NCI-H446 (cell line): ENCODE results near the gene MEIKIN.

Experiments used
- DNase-seq, 2 experiments: peaks; one replicate each; lab custom pipeline; 2025; lab: John Stamatoyannopoulos, UW

MEIKIN gene

DNA sequence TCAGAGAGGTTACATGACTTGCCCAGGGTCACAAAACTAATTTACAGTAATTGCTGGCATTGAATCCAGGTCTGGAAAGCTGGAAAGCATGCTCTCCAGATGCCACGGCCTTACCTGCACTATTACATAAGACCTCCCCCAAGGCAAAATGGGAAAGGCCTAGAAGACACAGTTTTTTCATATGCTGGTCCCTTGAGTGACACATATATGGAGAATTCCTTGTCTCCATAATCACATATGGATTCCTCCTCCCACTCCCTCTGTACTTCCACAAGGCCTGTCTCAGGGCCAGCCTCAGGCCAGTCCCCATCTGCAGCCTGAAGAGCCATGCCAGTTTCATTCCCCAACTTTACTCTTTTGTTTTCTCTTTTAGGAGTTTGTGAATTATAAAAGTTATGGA, 28.6 kb upstream of the MEIKIN start:
- no peak for DNase-seq

- no peak for DNase-seq
Observed at GRCh38 chr5:131973089-131973712, 27.7 kb upstream of the MEIKIN start.

- DNase-seq = no peak
Observed at GRCh38 chr5:131968396-131968954, 23.0 kb upstream of the MEIKIN start.

DNA sequence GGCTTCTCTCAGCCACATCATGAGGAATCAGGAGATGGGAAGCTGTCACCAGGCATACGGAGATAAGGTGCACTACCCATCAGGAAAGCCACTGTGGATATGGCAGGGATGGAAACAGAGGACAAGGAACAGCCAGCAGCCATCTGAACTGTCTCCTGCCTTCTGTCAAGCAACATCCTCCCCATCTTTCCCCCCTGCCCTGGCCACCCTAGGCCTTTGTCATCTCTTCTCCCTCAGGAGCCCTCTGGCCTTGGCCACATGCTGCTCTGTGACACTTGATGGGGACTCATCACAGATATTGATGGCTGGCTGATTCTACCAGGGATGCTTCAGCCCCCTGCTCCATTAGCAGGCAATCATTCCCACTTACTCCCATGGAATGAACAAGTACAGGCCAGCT, 21.1 kb upstream of the MEIKIN start:
- no peak for DNase-seq

GRCh38 chr5:131965826-131966415, 20.5 kb upstream of the MEIKIN start:
- no peak for DNase-seq

DNA sequence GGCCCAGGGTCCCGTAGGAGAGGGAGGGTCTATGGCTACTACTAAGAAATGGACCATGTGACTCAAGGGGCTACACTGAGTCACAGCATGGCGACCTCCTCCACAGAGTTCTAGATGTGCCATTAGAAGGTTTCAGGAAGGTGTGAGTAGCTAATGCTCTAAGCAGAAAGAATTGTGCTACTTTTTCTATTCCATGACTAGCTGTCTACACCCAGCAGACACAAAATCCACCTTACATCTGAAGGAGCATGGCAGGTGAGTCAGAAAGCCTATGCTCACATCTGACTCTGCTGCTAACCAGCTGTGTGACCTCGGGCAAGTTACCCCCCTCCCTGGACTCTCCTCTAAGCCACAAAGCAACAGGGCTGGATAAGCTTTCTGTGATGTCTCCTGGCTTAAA, 14.4 kb upstream of the MEIKIN start:
- no peak for DNase-seq

- no peak for DNase-seq
Observed at GRCh38 chr5:131959136-131959535, 13.7 kb upstream of the MEIKIN start.

DNA sequence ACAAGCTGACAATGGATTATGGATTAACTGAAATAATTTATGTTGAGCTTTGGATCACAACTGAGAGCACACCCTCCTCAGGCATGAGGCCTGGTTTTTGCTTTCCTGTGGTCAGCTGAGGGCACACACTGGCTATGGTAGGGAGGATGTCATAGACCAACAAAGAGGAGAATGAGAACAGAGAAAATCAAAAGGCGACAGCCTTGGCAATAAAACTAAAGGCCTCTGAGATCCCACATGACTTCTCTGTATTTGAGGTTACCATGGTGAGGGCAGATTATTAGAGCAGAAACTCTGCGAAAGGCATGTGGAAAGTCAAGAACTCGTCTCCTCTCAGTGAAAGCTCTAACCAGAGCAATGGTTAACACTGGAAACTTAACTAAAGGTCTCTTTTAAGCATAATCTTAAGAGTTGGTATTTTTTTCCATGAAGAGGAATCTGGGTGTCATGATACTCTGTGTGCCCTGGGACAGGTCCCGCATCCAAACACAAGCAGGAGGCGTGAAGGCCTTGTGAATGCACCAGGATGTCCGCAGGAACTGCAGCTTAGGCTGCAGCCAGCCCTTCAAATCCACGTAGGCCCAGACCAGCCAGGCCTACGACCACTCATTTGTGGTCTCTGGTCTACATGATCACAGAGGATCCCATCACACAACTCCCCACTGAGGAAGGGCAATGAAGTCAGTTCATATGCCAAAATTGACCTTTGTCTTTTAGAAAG, 12.4 kb upstream of the MEIKIN start:
- DNase-seq = no peak

DNA sequence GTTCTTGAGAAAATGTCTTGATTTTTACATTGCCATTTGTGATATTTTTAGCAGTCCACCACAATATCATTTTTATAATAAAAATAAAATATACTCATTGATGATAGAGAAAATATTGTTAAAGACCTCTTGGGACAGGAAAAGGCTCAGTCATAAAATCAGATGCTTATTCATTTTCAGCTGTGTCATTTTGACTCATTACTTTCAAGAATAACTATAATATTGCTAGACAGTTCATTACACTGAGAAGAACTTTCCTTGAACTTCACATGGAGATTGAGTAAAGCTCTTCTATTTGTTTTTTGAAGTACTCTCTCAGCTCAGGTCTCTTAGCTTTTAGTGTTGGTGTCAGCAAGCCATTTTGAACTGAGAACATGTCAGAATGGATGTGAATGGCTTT, 8.5 kb upstream of the MEIKIN start:
- DNase-seq = no peak

- DNase-seq = no peak
Observed at GRCh38 chr5:131952301-131952857, 6.9 kb upstream of the MEIKIN start.

DNA sequence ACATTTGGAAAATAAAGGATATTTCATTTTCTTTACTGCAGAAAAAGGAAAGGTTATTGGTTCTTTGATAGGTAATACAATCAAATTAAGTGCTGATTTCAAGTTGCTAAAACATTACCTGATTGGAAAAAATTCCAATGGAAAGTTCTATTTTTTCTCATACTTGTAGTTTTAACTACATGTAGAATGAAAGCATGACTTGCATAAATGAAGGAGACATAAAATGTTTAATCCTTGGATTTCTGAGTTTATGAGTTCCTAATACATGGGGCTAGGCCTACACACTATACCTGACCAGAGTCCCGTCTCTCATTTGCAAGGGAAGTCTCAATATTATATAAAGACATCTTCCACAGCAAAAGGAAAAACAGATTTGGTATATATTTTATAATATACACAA, 5.2 kb upstream of the MEIKIN start:
- DNase-seq = no peak

DNA sequence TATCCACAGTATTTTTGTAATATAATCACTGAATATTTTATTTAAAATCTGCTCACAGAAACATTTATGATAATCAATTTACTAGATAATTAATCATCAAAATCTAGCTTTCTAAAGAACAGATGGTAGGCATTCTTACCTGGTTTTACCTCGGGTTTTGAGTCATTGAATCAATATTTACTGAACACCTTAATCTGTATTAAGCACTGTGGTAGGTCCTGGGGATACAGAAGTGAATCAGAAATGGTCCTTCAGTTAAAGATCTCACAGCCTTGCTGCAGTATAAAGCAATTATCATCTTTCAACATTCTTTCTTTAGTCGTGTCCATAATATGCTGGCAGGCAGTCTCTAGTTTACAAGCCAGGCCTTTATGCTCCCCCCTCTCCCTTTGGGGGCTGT, 2.0 kb upstream of the MEIKIN start:
- no peak for DNase-seq

DNA sequence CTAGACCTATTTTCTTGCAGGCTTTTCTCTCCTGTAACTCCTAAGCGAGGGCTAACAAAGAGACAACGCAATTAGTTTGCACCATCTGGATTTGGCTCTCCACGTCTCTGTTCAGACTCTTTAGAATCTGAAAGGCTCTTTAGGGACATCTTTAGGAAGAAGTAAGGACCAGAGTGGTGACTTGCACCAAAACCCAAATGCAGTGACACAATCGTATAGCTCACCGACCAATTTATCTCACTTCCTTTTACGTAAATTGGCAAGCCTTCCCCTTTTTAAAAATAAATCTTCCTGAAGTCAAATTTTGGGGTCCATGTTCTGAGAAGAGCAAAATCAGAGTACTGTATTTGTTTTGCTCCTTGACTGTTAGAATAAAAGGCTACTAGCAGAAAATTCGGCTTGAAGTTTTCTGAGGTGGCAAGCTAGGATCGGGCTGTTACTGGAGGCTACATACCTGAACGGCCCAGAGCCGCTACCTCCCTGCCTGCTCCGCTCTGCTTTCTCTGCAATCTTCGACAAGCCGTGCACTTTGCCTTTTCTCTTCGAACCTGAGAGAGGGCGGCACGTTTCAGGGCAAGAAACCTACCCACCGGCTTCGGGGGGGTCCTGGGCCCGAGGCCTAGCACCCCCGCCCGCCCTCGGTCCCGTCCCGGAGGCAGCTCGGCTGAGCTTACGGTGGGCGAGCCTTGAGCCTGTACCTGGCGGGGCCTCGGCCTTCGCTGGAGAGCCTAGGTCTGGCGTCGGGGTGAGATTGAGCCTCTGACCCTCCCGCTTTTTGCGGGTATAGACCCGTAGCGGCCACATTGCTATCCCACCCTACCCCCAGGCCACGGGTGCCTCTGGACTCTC, 537 bp downstream of the MEIKIN start:
- no peak for DNase-seq

DNA sequence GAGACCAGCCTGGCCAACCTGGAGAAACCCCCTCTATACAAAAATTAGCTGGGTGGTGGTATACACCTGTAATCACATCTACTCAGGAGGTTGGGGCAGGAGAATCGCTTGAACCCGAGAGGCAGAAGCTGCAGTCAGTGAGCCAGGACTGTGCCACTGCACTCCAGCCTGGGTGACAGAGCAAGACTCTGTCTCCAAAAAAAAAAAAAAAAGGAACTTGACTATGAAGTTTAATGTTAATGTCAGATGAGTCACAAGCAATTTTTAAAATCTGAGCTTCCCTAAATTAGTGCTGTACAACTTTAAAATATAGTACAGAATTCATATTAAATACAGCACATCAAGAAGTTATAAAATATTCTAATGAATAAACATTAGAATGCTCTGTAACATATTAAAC, 1.5 kb downstream of the MEIKIN start:
- DNase-seq = no peak

- no peak for DNase-seq
Observed at GRCh38 chr5:131942016-131942415, 3.4 kb downstream of the MEIKIN start.

- DNase-seq = no peak
Observed at GRCh38 chr5:131939690-131940345, 5.6 kb downstream of the MEIKIN start.

DNA sequence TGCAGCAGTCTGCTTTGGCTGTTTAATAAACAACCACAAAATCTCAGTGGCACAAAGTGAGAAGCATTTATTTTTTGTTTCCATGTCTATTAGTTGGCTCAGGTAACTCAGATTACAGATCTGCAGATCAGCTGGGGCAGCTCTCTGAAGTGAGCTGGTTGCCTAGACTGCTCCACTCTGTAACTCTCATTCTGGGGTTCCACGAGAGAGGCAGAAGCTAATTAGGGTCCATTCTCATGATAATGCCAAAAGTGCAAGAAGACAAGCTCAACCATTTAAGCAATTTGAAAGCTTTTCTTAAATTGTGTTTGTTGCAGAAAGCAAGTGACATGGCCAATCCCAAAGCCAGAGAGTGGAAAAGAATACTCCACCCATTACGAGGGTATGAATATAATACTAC, 13.2 kb downstream of the MEIKIN start:
- no peak for DNase-seq

DNA sequence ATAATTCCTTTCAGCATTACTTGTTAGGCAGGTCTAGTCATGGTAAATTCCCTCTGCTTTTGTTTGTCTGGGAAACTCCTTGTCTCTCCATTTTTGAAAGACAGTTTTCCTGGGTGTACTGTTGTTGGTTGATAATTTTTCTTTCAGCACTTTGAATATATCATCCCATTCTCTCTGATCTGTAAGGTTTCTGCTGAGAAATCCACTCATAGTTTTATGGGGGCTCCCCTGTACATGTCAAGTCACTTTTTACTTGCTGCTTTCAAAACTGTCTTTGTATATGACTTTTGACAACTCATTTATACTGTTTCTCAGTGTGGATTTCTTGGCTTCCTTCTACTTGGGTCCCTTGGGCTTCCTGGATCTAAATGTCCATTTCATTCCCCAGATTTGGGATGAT, 16.5 kb downstream of the MEIKIN start:
- no peak for DNase-seq

- DNase-seq = no peak
Observed at GRCh38 chr5:131926168-131926567, 19.3 kb downstream of the MEIKIN start.

- DNase-seq = no peak
Observed at GRCh38 chr5:131916481-131916880, 29.0 kb downstream of the MEIKIN start.

DNA sequence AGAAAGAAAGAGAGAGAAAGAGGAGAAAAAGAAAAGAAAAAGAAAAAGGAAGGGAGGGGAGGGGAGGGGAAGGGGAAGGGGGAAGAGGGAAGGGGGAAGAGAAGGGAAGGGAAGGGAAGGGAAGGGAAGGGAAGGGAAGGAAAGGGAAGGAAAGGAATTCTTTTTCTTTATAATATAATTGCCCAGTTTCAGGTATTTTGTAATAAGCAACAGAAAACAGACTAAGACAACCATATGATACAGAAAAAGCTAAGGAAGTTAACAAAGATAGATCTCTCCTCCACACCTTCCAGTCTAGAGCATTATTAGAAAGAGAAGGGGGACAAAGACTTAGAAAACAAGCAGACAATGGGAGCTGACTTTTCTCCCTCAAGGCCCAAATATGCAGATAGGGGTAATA, 31.0 kb downstream of the MEIKIN start:
- DNase-seq = no peak

DNA sequence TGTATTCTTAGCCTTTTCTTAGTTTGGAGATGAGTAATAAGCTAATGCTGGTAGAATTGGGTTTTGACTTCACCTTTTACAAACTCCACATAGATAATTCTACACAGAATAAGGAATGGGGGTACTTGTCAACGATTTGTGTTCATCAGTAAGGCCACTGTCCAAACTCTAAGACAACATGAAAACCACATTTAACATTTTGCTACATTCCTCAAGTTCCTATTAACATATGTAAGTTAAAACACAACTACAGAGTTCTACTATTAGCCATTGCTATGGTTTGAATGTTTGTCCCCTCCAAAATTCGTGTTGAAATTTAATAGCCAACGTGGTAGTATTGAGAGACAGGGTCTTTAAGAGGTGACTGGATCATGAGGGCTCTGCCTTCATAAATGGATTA, 31.9 kb downstream of the MEIKIN start:
- no peak for DNase-seq
